ENCODE measurements around the gene DGKQ.

The DGKQ gene

GRCh38 chr4:953574-953915 is 19.8 kb downstream of the DGKQ start:
- Histone ChIP-seq H3K9ac (ENCODE audit: low read depth, low read length) (no peak overlapping the region), H3K27ac (ENCODE audit: low read length) (no peak overlapping the region), H3K9me3 (ENCODE audit: insufficient read depth, low read depth, low read length) (no peaks in the 10 kb centered on the region), H3K36me3 (ENCODE audit: insufficient read depth, low read depth, low read length) (no peaks in the 10 kb centered on the region), H3K4me1 (ENCODE audit: insufficient read depth, low read length) (no peaks in the 10 kb centered on the region), H3K4me3 (ENCODE audit: low read length) (no peak overlapping the region), H3K27me3 (ENCODE audit: insufficient read depth, low read length) (no peaks in the 10 kb centered on the region)

- Histone ChIP-seq H3K27me3 (ENCODE audit: insufficient read depth, low read length) (no peaks in the 10 kb centered on the region), H3K4me1 (ENCODE audit: insufficient read depth, low read length) (no peaks in the 10 kb centered on the region), H3K4me3 (ENCODE audit: low read length) (no peak overlapping the region), H3K9ac (ENCODE audit: low read depth, low read length) (no peak overlapping the region), H3K36me3 (ENCODE audit: insufficient read depth, low read depth, low read length) (no peaks in the 10 kb centered on the region), H3K27ac (ENCODE audit: low read length) (no peak overlapping the region), H3K9me3 (ENCODE audit: insufficient read depth, low read depth, low read length) (no peaks in the 10 kb centered on the region)
Measured at GRCh38 chr4:952881-953573, 20.3 kb downstream of the DGKQ start.

GRCh38 chr4:951594-952468 is 21.5 kb downstream of the DGKQ start:
- no peaks in the 10 kb centered on the region for H3K9me3 ChIP-seq (ENCODE audit: insufficient read depth, low read depth, low read length)
- H3K9ac ChIP-seq (ENCODE audit: low read depth, low read length): no peak overlapping the region
- H3K36me3 ChIP-seq (ENCODE audit: insufficient read depth, low read depth, low read length): no peaks in the 10 kb centered on the region
- no peaks in the 10 kb centered on the region for H3K4me1 ChIP-seq (ENCODE audit: insufficient read depth, low read length)
- H3K27me3 ChIP-seq (ENCODE audit: insufficient read depth, low read length): no peaks in the 10 kb centered on the region
- no peak overlapping the region for H3K4me3 ChIP-seq (ENCODE audit: low read length)
- no peak overlapping the region for H3K27ac ChIP-seq (ENCODE audit: low read length)

GRCh38 chr4:951186-951585 is 22.2 kb downstream of the DGKQ start:
- H3K36me3 ChIP-seq (ENCODE audit: insufficient read depth, low read depth, low read length): no peaks in the 10 kb centered on the region

GRCh38 chr4:950136-951020 is 23.0 kb downstream of the DGKQ start:
- peaks cover 4% of the 10 kb centered on the region for H3K4me1 ChIP-seq (ENCODE audit: insufficient read depth, low read length)
- no peak overlapping the region for H3K27ac ChIP-seq (ENCODE audit: low read length)
- no peak overlapping the region for H3K9ac ChIP-seq (ENCODE audit: low read depth, low read length)
- H3K9me3 ChIP-seq (ENCODE audit: insufficient read depth, low read depth, low read length): no peaks in the 10 kb centered on the region
- H3K27me3 ChIP-seq (ENCODE audit: insufficient read depth, low read length): peaks cover 12% of the 10 kb centered on the region; the same call in 1 of the 2 replicates
- no peaks in the 10 kb centered on the region for H3K36me3 ChIP-seq (ENCODE audit: insufficient read depth, low read depth, low read length)
- H3K4me3 ChIP-seq (ENCODE audit: low read length): no peak overlapping the region

More at GRCh38 chr4:951186-951585, 22.2 kb downstream of the DGKQ start:
- no peak overlapping the region for H3K27ac ChIP-seq (ENCODE audit: low read length)
- no peaks in the 10 kb centered on the region for H3K4me1 ChIP-seq (ENCODE audit: insufficient read depth, low read length)
- no peaks in the 10 kb centered on the region for H3K9me3 ChIP-seq (ENCODE audit: insufficient read depth, low read depth, low read length)
- no peak overlapping the region for H3K4me3 ChIP-seq (ENCODE audit: low read length)
- H3K9ac ChIP-seq (ENCODE audit: low read depth, low read length): no peak overlapping the region
- H3K27me3 ChIP-seq (ENCODE audit: insufficient read depth, low read length): peaks cover 4% of the 10 kb centered on the region; the same call in 1 of the 2 replicates

GRCh38 chr4:949656-950055 is 23.7 kb downstream of the DGKQ start:
- H3K27me3 ChIP-seq (ENCODE audit: insufficient read depth, low read length): peaks cover 19% of the 10 kb centered on the region
- H3K27ac ChIP-seq (ENCODE audit: low read length): no peak overlapping the region
- no peak overlapping the region for H3K4me3 ChIP-seq (ENCODE audit: low read length)
- H3K36me3 ChIP-seq (ENCODE audit: insufficient read depth, low read depth, low read length): no peaks in the 10 kb centered on the region
- no peak overlapping the region for H3K9ac ChIP-seq (ENCODE audit: low read depth, low read length)
- H3K9me3 ChIP-seq (ENCODE audit: insufficient read depth, low read depth, low read length): no peaks in the 10 kb centered on the region
- peaks cover 6% of the 10 kb centered on the region for H3K4me1 ChIP-seq (ENCODE audit: insufficient read depth, low read length)

- no peak overlapping the region for H3K4me3 ChIP-seq (ENCODE audit: low read length)
- H3K9me3 ChIP-seq (ENCODE audit: insufficient read depth, low read depth, low read length): no peaks in the 10 kb centered on the region
- H3K4me1 ChIP-seq (ENCODE audit: insufficient read depth, low read length): peaks cover 6% of the 10 kb centered on the region
- no peaks in the 10 kb centered on the region for H3K36me3 ChIP-seq (ENCODE audit: insufficient read depth, low read depth, low read length)
- H3K27ac ChIP-seq (ENCODE audit: low read length): no peak overlapping the region
- no peak overlapping the region for H3K9ac ChIP-seq (ENCODE audit: low read depth, low read length)
- H3K27me3 ChIP-seq (ENCODE audit: insufficient read depth, low read length): peaks cover 25% of the 10 kb centered on the region
Measured at GRCh38 chr4:948936-949300, 24.5 kb downstream of the DGKQ start.

GRCh38 chr4:948101-948935 is 25.1 kb downstream of the DGKQ start:
- Histone ChIP-seq H3K27ac (ENCODE audit: low read length) (no peak overlapping the region), H3K27me3 (ENCODE audit: insufficient read depth, low read length) (peaks cover 25% of the 10 kb centered on the region), H3K4me3 (ENCODE audit: low read length) (no peak overlapping the region), H3K4me1 (ENCODE audit: insufficient read depth, low read length) (peaks cover 6% of the 10 kb centered on the region), H3K9ac (ENCODE audit: low read depth, low read length) (no peak overlapping the region), H3K9me3 (ENCODE audit: insufficient read depth, low read depth, low read length) (no peaks in the 10 kb centered on the region), H3K36me3 (ENCODE audit: insufficient read depth, low read depth, low read length) (no peaks in the 10 kb centered on the region)

- Histone ChIP-seq H3K36me3 (ENCODE audit: insufficient read depth, low read depth, low read length) (no peaks in the 10 kb centered on the region), H3K9ac (ENCODE audit: low read depth, low read length) (no peak overlapping the region), H3K4me3 (ENCODE audit: low read length) (no peak overlapping the region), H3K27ac (ENCODE audit: low read length) (no peak overlapping the region), H3K4me1 (ENCODE audit: insufficient read depth, low read length) (peaks cover 6% of the 10 kb centered on the region), H3K27me3 (ENCODE audit: insufficient read depth, low read length) (peaks cover 25% of the 10 kb centered on the region), H3K9me3 (ENCODE audit: insufficient read depth, low read depth, low read length) (no peaks in the 10 kb centered on the region)
Measured at GRCh38 chr4:947491-947971, 25.8 kb downstream of the DGKQ start.

GRCh38 chr4:946517-947471 is 26.6 kb downstream of the DGKQ start:
- Histone ChIP-seq H3K27ac (ENCODE audit: low read length) (no peak overlapping the region), H3K4me3 (ENCODE audit: low read length) (no peak overlapping the region), H3K4me1 (ENCODE audit: insufficient read depth, low read length) (peaks cover 6% of the 10 kb centered on the region), H3K9ac (ENCODE audit: low read depth, low read length) (no peak overlapping the region), H3K36me3 (ENCODE audit: insufficient read depth, low read depth, low read length) (no peaks in the 10 kb centered on the region), H3K9me3 (ENCODE audit: insufficient read depth, low read depth, low read length) (no peaks in the 10 kb centered on the region), H3K27me3 (ENCODE audit: insufficient read depth, low read length) (peaks cover 25% of the 10 kb centered on the region)

Measured in iPS-20b (cell line).